Testis (tissue), 3 donors: Measurements from ENCODE around the gene RCL1. TPM values are rescaled to one million over a fixed set of nuclear protein-coding genes. Genes with fewer than 3 reads are reported as not detected.
"Not testable (repeated sequence)": the region's sequence is repeated elsewhere in the genome, so short reads cannot be mapped to it uniquely, and the experiment has no call there.

Experiments
- DNase-seq: peaks from one replicate; pipeline ENCODE4 v3.0.0-alpha.2; 2019
- H3K27ac ChIP-seq, 2 donors: fragments of 200-600 bp; sonication (generic); one replicate each; pipeline ENCODE4 v1.5.1; 2019
- H3K27me3 ChIP-seq: fragments of 200-600 bp; sonication (generic); one replicate; pipeline ENCODE4 v1.5.1; 2019
- H3K36me3 ChIP-seq: fragments of 200-600 bp; sonication (generic); one replicate; pipeline ENCODE4 v1.5.1; 2017; ENCODE audit warnings: low read depth; ENCODE audit errors: missing control alignments
- H3K4me1 ChIP-seq: fragments of 200-600 bp; sonication (generic); one replicate; pipeline ENCODE4 v1.5.1; 2019
- H3K4me3 ChIP-seq, 2 donors: fragments of 200-600 bp; sonication (generic); one replicate each; pipeline ENCODE4 v1.5.1; 2017 to 2019
- H3K9me3 ChIP-seq: fragments of 200-600 bp; sonication (generic); one replicate; pipeline ENCODE4 v1.5.1; 2017
- POLR2A ChIP-seq: fragments of 450-650 bp; IDR thresholded peaks from one replicate; pipeline ENCODE4 v1.6.1; 2017; ENCODE audit warnings: antibody characterized with exemption, mild to moderate bottlenecking, moderate library complexity
- WGBS, 2 donors: methylation state at CpG; one replicate each; pipeline ENCODE4 v1.1.5; 2018; 5-methylcytosine and 5-hydroxymethylcytosine counted together
- intact Hi-C: fragments of 100-400 bp; cut with DNase I; formaldehyde crosslinking; loops from one replicate; pipeline ENCODE4 v1.15.1; 2023; ENCODE audit warnings: low total_unique reads
- polyA plus RNA-seq: library from polyadenylated mRNA; stranded (reverse); fragments of 350-450 nt; fragmentation: Illumina TruSeq; extraction: RNeasy Lipid Tissue Mini Kit (QIAGEN cat#74804); gene quantifications from one replicate; pipeline ENCODE4 v1.2.3, GENCODE V29; 2014; ENCODE audit warnings: low read depth, low replicate concordance; ENCODE audit not compliant: insufficient read depth
- total RNA-seq, 2 donors: library from RNA; depleted of rRNA; stranded (reverse); fragments of >200 nt; gene quantifications; one replicate each; pipeline ENCODE4 v1.2.3, GENCODE V29; 2016
- TF ChIP-seq, protein P1 (sequence below), 3 experiments: fragments of 450-650 bp in 2 of 3; fragments of 200-600 bp in 1 of 3; sonication (generic) in 1 of 3; IDR thresholded peaks; one replicate each; pipeline ENCODE4 v1.5.1; 2016 to 2019; ENCODE audit warnings: antibody characterized with exemption in 3 of 3, mild to moderate bottlenecking in 2 of 3, moderate library complexity in 1 of 3

The RCL1 gene
- total and polyA plus RNA-seq, 3 donors from 2014 or later, result 27.2 to 37.9 (median 28.9) TPM

DNA sequence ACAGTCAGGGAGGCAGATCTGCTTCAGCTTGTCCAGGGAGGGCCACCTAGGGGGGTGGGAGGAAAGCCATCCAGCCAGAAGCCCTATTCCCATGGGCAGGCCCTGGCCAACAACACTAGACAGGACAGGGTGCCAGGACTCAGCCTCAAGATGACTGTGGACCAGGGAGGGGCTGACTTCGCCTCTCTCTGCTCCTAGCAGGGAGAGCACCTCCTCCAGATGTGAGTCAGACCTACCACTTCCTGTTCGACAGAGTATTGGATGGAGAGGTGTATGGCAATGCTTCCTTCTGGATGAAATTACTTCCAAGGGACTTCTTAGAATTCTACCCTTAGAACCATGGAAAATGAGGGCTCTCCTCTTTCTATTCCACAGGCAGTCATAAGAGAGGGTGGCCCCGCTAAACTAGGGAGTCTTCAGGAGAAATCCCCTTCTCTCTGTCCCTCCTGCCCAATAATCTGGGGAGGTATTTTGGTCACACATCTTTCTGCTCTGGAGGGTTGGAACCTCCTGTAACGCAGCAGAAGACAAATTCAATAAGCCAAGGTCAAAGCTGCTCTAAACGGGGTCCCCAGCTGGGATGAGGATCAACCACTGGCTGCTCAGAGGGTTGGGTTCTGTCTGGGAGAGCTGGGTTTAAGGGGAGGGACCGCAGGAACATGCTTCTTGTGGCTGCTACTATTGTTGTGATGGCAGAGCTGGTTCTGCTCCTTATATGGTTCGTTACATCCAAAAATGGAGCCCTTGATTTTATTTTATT, 23.2 kb upstream of the RCL1 start:
- Histone ChIP-seq H3K4me3 (no peak overlapping the region), H3K27ac (no peak overlapping the region), H3K27me3 (no peaks in the 10 kb centered on the region), H3K9me3 (no peaks in the 10 kb centered on the region), H3K36me3 (no peaks in the 10 kb centered on the region), H3K4me1 (no peaks in the 10 kb centered on the region)
- 77 to 79% methylated on average over 7 of the region's 7 CpGs for WGBS, 2 donors
- DNase-seq, result no peak
- intact Hi-C loops, result no loop called here
- TF ChIP-seq POLR2A, result no peak
- TF ChIP-seq, protein P1, sequence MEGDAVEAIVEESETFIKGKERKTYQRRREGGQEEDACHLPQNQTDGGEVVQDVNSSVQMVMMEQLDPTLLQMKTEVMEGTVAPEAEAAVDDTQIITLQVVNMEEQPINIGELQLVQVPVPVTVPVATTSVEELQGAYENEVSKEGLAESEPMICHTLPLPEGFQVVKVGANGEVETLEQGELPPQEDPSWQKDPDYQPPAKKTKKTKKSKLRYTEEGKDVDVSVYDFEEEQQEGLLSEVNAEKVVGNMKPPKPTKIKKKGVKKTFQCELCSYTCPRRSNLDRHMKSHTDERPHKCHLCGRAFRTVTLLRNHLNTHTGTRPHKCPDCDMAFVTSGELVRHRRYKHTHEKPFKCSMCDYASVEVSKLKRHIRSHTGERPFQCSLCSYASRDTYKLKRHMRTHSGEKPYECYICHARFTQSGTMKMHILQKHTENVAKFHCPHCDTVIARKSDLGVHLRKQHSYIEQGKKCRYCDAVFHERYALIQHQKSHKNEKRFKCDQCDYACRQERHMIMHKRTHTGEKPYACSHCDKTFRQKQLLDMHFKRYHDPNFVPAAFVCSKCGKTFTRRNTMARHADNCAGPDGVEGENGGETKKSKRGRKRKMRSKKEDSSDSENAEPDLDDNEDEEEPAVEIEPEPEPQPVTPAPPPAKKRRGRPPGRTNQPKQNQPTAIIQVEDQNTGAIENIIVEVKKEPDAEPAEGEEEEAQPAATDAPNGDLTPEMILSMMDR (IDR thresholded peaks at IDR 0.05), result no peak

DNA sequence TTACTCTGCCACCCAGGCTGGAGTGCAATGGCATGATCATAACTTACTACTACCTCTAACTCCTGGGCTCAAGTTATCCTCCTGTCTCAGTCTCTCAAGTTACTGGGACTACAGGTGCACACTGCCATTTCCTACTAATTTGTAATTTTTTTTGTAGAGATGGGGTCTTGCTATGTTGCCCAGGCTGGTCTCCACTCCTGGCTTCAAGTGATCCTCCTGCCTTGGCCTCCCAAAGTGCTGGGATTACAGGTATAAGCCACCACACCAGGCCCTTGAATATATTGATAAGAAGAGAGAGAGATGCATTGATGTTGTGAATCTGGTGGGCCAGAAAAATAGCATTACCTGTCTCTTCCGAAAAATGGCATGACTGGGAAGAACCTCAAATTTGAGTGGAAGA, 21.0 kb upstream of the RCL1 start:
- intact Hi-C loops, result no loop called here
- 82 to 98% methylated on average over 1 of the region's 1 CpG for WGBS, 2 donors
- Histone ChIP-seq H3K4me3 (no peak overlapping the region), H3K36me3 (no peaks in the 10 kb centered on the region), H3K27ac (no peak overlapping the region), H3K9me3 (no peaks in the 10 kb centered on the region), H3K27me3 (no peaks in the 10 kb centered on the region), H3K4me1 (no peaks in the 10 kb centered on the region)
- DNase-seq, result no peak
- TF ChIP-seq, protein P1 (IDR thresholded peaks at IDR 0.05), result no peak

DNA sequence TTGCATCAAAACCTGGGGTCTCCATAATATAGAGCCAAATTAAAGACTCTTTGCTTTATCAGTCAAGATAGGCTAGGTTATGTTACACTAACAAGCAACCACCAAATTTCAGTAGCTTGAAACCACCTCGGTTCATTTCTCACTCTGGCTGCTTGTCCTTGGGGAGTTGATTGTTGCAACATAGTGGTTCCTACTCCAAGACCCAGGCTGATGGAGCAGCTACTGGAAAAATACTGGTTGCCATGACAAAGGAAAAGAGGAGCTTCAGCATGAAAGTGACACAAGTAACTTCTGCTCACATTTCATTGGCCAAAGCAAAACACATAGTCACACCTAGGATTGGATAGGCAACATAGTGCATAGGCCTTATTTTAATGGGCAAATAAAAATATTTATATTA, 18.5 kb upstream of the RCL1 start:
- no peaks in the 10 kb centered on the region for H3K27me3 ChIP-seq
- DNase-seq, result no peak
- TF ChIP-seq POLR2A, result no peak
- TF ChIP-seq, protein P1 (IDR thresholded peaks at IDR 0.05), result no peak
- WGBS, 2 donors, result 39 to 40% methylated on average over 1 of the region's 1 CpG
- H3K27ac ChIP-seq, result no peak overlapping the region
- H3K4me3 ChIP-seq, result no peak overlapping the region
- intact Hi-C loops, result no loop called here
- H3K9me3 ChIP-seq, result no peaks in the 10 kb centered on the region
- H3K36me3 ChIP-seq, result no peaks in the 10 kb centered on the region
- H3K4me1 ChIP-seq, result no peaks in the 10 kb centered on the region

DNA sequence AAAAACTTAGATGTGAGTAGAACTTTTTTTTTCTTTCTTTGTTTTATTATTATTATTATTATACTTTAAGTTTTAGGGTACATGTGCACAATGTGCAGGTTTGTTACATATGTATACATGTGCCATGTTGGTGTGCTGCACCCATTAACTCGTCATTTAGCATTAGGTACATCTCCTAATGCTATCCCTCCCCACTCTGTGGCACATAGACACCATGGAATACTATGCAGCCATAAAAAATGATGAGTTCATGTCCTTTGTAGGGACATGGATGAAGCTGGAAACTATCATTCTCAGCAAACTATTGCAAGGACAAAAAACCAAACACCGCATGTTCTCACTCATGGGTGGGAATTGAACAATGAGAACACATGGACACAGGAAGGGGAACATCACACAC, 17.8 kb upstream of the RCL1 start:
- H3K27ac ChIP-seq, H3K36me3 ChIP-seq, DNase-seq, H3K9me3 ChIP-seq, intact Hi-C loops, H3K4me3 ChIP-seq, H3K4me1 ChIP-seq, H3K27me3 ChIP-seq: not testable (repeated sequence)
- 92 to 100% methylated on average over 2 of the region's 2 CpGs for WGBS, 2 donors

DNA sequence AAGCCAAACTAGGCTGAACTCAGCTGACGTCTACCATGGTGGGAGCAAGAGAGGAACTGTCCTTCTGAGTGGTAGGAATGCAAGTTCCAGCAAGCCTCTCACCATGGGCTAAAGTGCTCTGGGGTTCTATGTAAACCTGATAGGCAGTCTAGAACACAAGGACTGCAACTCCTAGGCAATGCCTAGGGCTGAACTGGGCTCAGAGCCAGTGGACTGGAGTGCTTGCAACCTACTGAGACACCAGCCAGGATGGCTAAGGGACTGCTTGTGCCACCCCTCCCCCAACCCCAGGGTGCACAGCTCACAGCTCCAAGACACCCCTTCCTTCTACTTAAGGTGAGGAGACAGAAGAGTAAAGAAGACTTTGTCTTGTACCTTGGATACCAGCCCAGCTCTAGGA, 12.1 kb upstream of the RCL1 start:
- no peak overlapping the region for H3K27ac ChIP-seq
- H3K4me1 ChIP-seq, result no peaks in the 10 kb centered on the region
- no peak for DNase-seq
- intact Hi-C loops, result no loop called here
- no peaks in the 10 kb centered on the region for H3K27me3 ChIP-seq
- 92 to 100% methylated on average over 1 of the region's 1 CpG for WGBS, 2 donors
- H3K36me3 ChIP-seq, result no peaks in the 10 kb centered on the region
- H3K9me3 ChIP-seq, result no peaks in the 10 kb centered on the region
- H3K4me3 ChIP-seq, result no peak overlapping the region
- TF ChIP-seq, protein P1 (IDR thresholded peaks at IDR 0.05), result no peak
- no peak for TF ChIP-seq POLR2A
